ENCODE measurements around the gene TMTC1. TPM values are rescaled to one million over a fixed set of nuclear protein-coding genes. Genes with fewer than 3 reads are reported as not detected.

The TMTC1 gene
- total RNA-seq, 4 donors from 2014 or later, result 20.5 to 80.6 (median 67.1) TPM

DNA sequence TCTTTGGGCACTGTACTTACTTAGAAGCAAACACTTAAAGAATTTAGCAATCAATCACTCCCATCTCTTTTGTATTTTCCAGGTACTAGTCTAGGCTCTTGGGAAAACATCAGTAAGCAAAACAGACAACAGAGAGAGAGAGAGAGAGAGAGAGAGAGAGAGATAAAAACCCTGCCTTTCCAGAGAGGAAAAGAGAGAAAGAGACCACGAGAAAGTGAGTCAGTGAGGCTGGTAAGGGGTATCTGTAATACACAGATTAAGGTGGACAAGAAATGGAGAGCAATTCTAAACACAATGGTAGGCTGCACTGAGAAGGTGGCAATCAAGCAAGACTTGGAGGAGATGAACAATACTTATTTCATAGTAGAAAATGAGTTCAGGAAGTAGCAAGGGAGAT, 166.3 kb downstream of the TMTC1 start:
- Histone ChIP-seq H3K27me3 (no peaks in the 10 kb centered on the region), H3K36me3 (no peaks in the 10 kb centered on the region), H3K4me1 (no peaks in the 10 kb centered on the region), H3K4me3 (no peak overlapping the region), H3K9me3 (no peaks in the 10 kb centered on the region), H3K27ac (no peak overlapping the region)
- TF ChIP-seq POLR2A (IDR thresholded peaks at IDR 0.05), result no peak
- TF ChIP-seq, protein P1, sequence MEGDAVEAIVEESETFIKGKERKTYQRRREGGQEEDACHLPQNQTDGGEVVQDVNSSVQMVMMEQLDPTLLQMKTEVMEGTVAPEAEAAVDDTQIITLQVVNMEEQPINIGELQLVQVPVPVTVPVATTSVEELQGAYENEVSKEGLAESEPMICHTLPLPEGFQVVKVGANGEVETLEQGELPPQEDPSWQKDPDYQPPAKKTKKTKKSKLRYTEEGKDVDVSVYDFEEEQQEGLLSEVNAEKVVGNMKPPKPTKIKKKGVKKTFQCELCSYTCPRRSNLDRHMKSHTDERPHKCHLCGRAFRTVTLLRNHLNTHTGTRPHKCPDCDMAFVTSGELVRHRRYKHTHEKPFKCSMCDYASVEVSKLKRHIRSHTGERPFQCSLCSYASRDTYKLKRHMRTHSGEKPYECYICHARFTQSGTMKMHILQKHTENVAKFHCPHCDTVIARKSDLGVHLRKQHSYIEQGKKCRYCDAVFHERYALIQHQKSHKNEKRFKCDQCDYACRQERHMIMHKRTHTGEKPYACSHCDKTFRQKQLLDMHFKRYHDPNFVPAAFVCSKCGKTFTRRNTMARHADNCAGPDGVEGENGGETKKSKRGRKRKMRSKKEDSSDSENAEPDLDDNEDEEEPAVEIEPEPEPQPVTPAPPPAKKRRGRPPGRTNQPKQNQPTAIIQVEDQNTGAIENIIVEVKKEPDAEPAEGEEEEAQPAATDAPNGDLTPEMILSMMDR (IDR thresholded peaks at IDR 0.05), result no peak
- intact Hi-C loops (cut with DNase I; ENCODE audit: low total_unique reads), result no loop called here
- DNase-seq, result no peak

DNA sequence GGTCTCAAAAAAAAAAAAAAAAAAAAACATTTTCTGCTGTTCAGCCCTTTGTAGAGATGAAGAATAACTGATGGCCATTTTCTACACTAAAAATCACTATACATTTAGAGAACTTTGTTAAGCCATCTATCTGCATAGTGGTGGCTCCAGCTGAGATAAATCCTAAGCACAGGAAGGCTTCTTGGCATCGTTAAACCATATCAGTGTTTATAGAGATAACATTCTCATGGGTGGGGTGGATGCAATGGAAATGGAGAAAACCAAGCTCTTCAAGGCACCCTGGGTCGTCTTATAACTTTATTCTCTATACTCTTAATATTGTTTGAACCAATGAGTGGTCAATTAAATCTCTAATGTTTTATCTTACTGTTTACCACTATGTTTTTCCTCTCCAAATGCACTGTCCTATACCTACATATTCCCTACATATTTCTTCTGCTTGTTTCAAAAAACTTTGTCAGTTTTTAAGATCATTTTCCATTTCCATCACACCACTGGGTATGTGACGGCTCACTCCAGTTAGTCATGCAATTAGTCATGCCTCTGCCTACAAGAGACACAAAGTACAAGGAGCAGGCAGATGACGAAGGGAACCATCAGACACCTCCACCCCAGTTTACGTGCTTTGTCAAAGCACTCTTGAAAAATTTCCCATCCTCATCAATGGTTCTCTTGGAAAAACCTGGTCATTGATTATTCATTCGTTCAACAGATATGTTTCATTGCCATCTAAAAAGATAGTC, 166.9 kb downstream of the TMTC1 start:
- DNase-seq, result no peak
- TF ChIP-seq, protein P1 (IDR thresholded peaks at IDR 0.05), result no peak
- TF ChIP-seq POLR2A (IDR thresholded peaks at IDR 0.05), result no peak
- Histone ChIP-seq H3K27me3 (no peaks in the 10 kb centered on the region), H3K4me3 (no peak overlapping the region), H3K4me1 (no peaks in the 10 kb centered on the region), H3K9me3 (no peaks in the 10 kb centered on the region), H3K27ac (no peak overlapping the region), H3K36me3 (no peaks in the 10 kb centered on the region)
- intact Hi-C loops (cut with DNase I; ENCODE audit: low total_unique reads), result no loop called here

DNA sequence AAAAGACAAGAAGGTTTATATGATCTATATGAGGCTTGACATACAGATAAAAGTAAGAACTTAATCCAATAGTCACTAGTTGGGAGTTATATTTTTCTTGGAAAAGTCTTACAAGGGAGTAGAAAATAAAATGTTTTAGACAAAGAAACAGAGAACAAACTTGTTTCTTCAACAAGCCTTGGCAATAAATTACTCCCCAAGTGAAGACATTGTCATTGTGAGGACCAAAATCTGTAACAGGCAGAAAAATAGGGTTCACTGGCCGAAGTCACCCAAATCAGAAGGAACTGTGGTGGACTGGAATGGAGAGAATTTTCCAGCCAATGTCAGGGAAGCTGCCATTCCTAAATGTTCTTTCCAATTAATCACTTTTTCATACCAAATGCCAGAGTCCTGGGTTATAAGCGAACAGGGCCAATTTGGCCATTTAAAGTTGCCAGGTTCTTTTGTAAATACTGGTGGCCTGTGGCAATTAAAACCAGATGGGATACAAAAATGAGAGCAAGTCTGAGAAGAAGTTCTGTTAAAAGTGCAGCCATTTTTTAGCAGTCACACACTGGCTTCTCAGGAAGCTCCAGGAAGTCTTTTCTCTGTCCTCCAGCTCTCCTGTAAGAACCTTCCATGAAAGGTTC, 168.9 kb downstream of the TMTC1 start:
- Histone ChIP-seq H3K36me3 (no peaks in the 10 kb centered on the region), H3K4me3 (no peak overlapping the region), H3K27ac (no peak overlapping the region), H3K9me3 (no peaks in the 10 kb centered on the region), H3K27me3 (no peaks in the 10 kb centered on the region), H3K4me1 (no peaks in the 10 kb centered on the region)
- DNase-seq, result no peak
- no peak for TF ChIP-seq POLR2A (IDR thresholded peaks at IDR 0.05)
- TF ChIP-seq, protein P1 (IDR thresholded peaks at IDR 0.05), result no peak
- intact Hi-C loops (cut with DNase I; ENCODE audit: low total_unique reads), result no loop called here

DNA sequence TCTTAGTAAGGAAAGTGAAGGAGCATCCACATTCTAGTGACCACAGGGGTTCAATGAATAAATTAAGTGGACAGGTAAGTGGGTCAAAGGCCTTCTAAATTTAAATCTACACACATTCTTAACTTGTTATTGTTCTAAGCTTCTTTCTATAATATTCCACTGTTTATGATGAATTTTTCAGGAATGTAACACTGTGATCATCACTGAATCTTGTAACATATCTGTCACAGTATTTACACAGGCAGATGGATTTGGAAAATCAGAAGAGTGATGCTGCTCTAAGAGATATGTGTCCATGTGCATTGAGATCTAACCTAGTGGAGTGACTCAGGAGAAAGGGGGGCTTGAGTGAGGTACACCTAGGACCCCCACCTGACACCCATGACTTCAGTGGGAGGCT, 170.8 kb downstream of the TMTC1 start:
- H3K27ac ChIP-seq, result no peak overlapping the region
- intact Hi-C loops (cut with DNase I; ENCODE audit: low total_unique reads), result no loop called here
- no peaks in the 10 kb centered on the region for H3K36me3 ChIP-seq
- no peaks in the 10 kb centered on the region for H3K27me3 ChIP-seq
- H3K4me1 ChIP-seq, result no peaks in the 10 kb centered on the region
- TF ChIP-seq, protein P1 (IDR thresholded peaks at IDR 0.05), result no peak
- no peak for TF ChIP-seq POLR2A (IDR thresholded peaks at IDR 0.05)
- no peaks in the 10 kb centered on the region for H3K9me3 ChIP-seq
- H3K4me3 ChIP-seq, result no peak overlapping the region
- DNase-seq, result no peak

DNA sequence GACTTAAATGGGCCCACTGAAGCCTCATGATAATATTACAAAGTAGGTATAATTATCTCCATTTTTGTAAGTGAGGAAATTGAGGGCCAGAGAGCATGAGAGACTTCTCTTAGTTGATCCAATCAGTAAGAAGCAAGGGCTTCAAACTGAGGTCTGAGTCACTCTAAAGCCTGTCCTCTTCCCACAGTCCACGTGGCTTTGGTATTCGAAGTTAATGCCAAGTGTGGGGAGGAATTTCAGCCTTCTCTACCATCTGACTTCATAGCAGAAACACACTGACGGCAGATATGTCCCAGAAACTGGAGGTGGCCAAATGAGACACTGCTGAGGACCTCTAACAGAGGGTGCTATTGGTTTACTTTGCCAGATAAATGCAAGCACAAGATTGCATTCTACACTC, 171.8 kb downstream of the TMTC1 start:
- DNase-seq, result no peak
- H3K27ac ChIP-seq, result no peak overlapping the region
- no peaks in the 10 kb centered on the region for H3K4me1 ChIP-seq
- no peaks in the 10 kb centered on the region for H3K36me3 ChIP-seq
- TF ChIP-seq POLR2A (IDR thresholded peaks at IDR 0.05), result no peak
- TF ChIP-seq, protein P1 (IDR thresholded peaks at IDR 0.05), result no peak
- H3K27me3 ChIP-seq, result no peaks in the 10 kb centered on the region
- no peak overlapping the region for H3K4me3 ChIP-seq
- H3K9me3 ChIP-seq, result no peaks in the 10 kb centered on the region
- intact Hi-C loops (cut with DNase I; ENCODE audit: low total_unique reads), result no loop called here

All from uterus (tissue), 4 donors.